Upper lobe of left lung (tissue), 6 donors: ENCODE data around the gene PIK3CD. TPM values are rescaled to one million over a fixed set of nuclear protein-coding genes. Genes with fewer than 3 reads are reported as not detected.
A peak's percentile ranks its signal among the peaks of the same experiment; 100 is the strongest.

ENCODE experiments used
- ATAC-seq, 2 donors: fragments of 200-7000 bp; cut with Tn5 transposase; one replicate each; pipeline ENCODE4 v1.9.1; 2022; ENCODE audit warnings: mild to moderate bottlenecking in 2 of 2, moderate library complexity in 2 of 2; ENCODE audit not compliant: low FRiP score in 2 of 2
- DNase-seq, 2 donors: peaks; one replicate each; pipeline ENCODE4 v3.0.0-alpha.2; 2019 to 2020
- H3K27ac ChIP-seq, 4 donors: fragments of 200-600 bp; sonication (generic); one replicate each; pipeline ENCODE4 v1.5.1; 2016 to 2019
- H3K27me3 ChIP-seq, 4 donors: fragments of 200-600 bp; sonication (generic); one replicate each; pipeline ENCODE4 v1.5.1; 2017 to 2019
- H3K36me3 ChIP-seq, 4 donors: fragments of 200-600 bp; sonication (generic); one replicate each; pipeline ENCODE4 v1.5.1; 2016 to 2019
- H3K4me1 ChIP-seq, 4 donors: fragments of 200-600 bp; sonication (generic); one replicate each; pipeline ENCODE4 v1.5.1; 2018 to 2019
- H3K4me3 ChIP-seq, 4 donors: fragments of 200-600 bp; sonication (generic); one replicate each; pipeline ENCODE4 v1.5.1; 2017 to 2019; ENCODE audit warnings: mild to moderate bottlenecking in 2 of 4, moderate library complexity in 1 of 4
- H3K9me3 ChIP-seq, 4 donors: fragments of 200-600 bp; sonication (generic); one replicate each; pipeline ENCODE4 v1.5.1; 2018 to 2019
- EP300 ChIP-seq, 4 donors: sonication (generic); formaldehyde crosslinking; IDR thresholded peaks; one replicate each; pipeline ENCODE4 v1.5.1; 2017; ENCODE audit warnings: antibody characterized with exemption in 4 of 4, control low read depth in 2 of 4
- POLR2A ChIP-seq, 4 donors: fragments of 450-650 bp; IDR thresholded peaks; one replicate each; pipeline ENCODE4 v1.5.1; 2016 to 2017; ENCODE audit warnings: antibody characterized with exemption in 4 of 4, mild to moderate bottlenecking in 2 of 4
- POLR2AphosphoS5 ChIP-seq, 2 donors: sonication (generic); formaldehyde crosslinking; IDR thresholded peaks; one replicate each; pipeline ENCODE4 v1.5.1; 2017; ENCODE audit warnings: antibody characterized with exemption in 2 of 2
- WGBS, 2 donors: methylation state at CpG; one replicate each; pipeline ENCODE4 v1.1.5; 2017 to 2018; 5-methylcytosine and 5-hydroxymethylcytosine counted together
- total RNA-seq, 6 donors: library from RNA; depleted of rRNA in 4 of 6; stranded (reverse); fragments of >200 nt in 4 of 6; gene quantifications; one replicate each; pipeline versions ENCODE4 v1.1.0 to v1.2.1, GENCODE V29; 2016 to 2021
- TF ChIP-seq, protein P1 (sequence below), 6 experiments: fragments of 450-650 bp in 4 of 6; fragments of 200-600 bp in 2 of 6; sonication (generic) in 2 of 6; IDR thresholded peaks; one replicate each; pipeline ENCODE4 v1.5.1; 2016 to 2019; ENCODE audit warnings: antibody characterized with exemption in 6 of 6
- donor health status: DM: no; HTN: no; CAD: no; lungs with moderate emphysema.
- donor health status: DM: no; HTN: yes; CAD: no; lungs with severe emphysema.

Gene PIK3CD
- total RNA-seq, 6 donors from 2014 or later: 19.0 to 56.6 (median 24.2) TPM

DNA sequence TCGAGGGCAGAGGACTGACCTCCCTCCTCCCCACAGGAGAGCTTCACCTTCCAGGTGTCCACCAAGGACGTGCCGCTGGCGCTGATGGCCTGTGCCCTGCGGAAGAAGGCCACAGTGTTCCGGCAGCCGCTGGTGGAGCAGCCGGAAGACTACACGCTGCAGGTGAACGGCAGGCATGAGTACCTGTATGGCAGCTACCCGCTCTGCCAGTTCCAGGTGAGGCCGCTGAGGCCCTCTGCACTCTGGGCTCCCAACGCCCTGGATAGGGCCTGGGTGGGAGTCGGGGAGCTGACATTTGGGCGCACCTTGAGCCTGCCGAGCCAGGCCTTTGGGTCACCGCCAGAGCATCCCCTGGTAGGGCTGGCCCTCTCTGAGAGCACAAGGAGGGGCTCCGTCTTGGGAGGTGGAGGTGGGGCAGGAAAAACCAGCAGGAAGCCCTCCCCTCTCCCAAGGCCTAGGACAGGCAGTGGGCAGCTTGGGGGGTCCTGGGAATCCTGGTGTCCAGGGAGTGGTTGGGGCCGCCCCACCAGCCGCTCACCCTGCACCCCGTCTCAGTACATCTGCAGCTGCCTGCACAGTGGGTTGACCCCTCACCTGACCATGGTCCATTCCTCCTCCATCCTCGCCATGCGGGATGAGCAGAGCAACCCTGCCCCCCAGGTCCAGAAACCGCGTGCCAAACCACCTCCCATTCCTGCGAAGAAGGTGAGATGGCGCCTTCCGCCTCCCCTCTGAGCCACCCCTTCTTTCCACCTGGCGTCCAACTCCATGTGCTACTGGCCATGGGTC lies 65.1 kb downstream of the PIK3CD start:
- 89 to 92% methylated on average over 10 to 21 of the region's 29 CpGs for WGBS, 2 donors
- Histone ChIP-seq H3K27me3 (no peaks in the 10 kb centered on the region), H3K4me3 (peak overlapping the region in 3 of 4 donors; percentile 15 to 40 (median 40)), H3K4me1 (peaks cover 0 to 29% (median 10%) of the 10 kb centered on the region in 4 donors), H3K27ac (peak overlapping the region; percentile 49 to 79 (median 72)), H3K9me3 (no peaks in the 10 kb centered on the region), H3K36me3 (peaks cover 2 to 61% (median 39%) of the 10 kb centered on the region in 4 donors)
- TF ChIP-seq EP300 (IDR thresholded peaks at IDR 0.05): no peak
- TF ChIP-seq POLR2AphosphoS5 (IDR thresholded peaks at IDR 0.05): no peak
- no peak for TF ChIP-seq POLR2A (IDR thresholded peaks at IDR 0.05)
- TF ChIP-seq, protein P1, sequence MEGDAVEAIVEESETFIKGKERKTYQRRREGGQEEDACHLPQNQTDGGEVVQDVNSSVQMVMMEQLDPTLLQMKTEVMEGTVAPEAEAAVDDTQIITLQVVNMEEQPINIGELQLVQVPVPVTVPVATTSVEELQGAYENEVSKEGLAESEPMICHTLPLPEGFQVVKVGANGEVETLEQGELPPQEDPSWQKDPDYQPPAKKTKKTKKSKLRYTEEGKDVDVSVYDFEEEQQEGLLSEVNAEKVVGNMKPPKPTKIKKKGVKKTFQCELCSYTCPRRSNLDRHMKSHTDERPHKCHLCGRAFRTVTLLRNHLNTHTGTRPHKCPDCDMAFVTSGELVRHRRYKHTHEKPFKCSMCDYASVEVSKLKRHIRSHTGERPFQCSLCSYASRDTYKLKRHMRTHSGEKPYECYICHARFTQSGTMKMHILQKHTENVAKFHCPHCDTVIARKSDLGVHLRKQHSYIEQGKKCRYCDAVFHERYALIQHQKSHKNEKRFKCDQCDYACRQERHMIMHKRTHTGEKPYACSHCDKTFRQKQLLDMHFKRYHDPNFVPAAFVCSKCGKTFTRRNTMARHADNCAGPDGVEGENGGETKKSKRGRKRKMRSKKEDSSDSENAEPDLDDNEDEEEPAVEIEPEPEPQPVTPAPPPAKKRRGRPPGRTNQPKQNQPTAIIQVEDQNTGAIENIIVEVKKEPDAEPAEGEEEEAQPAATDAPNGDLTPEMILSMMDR (IDR thresholded peaks at IDR 0.05): no peak
- ATAC-seq (no peak), DNase-seq (peak in 1 of 2 donors; percentile 71)

DNA sequence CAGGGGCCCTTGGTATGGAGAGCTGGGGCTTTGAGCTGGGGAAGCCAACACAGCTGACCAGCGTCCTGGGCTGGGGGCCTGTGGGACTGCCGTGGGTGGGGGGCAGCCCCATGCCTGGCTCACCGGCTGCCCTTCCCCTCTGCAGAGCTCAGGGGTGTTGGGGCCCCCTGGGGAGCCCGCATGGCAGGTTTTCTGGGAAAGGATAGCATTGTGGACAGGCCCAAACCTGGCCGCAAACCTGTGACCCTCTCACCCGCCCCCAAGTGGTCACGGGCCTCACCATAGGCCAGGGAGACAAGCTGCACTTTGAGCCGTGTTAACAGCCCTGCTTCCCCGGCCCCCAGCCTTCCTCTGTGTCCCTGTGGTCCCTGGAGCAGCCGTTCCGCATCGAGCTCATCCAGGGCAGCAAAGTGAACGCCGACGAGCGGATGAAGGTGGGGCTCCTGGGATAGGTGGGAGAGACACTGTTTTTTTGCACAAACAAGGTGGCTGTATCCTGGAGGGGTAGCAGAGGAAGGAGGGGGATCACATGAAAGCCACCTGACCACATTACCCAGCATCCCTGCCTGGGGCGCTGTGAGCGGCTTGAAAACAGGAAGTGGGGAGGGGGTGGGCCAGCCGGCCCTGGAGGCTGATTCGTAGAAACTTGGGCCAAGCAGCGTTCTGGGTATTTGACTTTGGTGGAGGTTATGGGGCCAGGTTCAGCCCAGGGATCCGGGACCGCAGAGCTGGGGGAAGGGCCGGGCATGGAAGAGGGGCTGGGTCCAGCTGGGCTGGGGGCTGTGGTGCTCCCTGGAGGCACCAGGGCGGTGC lies 65.9 kb downstream of the PIK3CD start:
- Histone ChIP-seq H3K27ac (peak overlapping the region; percentile 49 to 79 (median 72)), H3K9me3 (no peaks in the 10 kb centered on the region), H3K4me3 (peak overlapping the region in 3 of 4 donors; percentile 15 to 40 (median 40)), H3K36me3 (peaks cover 0 to 67% (median 46%) of the 10 kb centered on the region in 4 donors), H3K27me3 (no peaks in the 10 kb centered on the region), H3K4me1 (peaks cover 0 to 29% (median 10%) of the 10 kb centered on the region in 4 donors)
- WGBS, 2 donors: 54 to 55% methylated on average over 9 to 25 of the region's 25 CpGs
- ATAC-seq: peak; percentile 53 to 73
- TF ChIP-seq POLR2AphosphoS5 (IDR thresholded peaks at IDR 0.05) (peak in 1 of 2 donors; percentile 55), POLR2A (IDR thresholded peaks at IDR 0.05) (peak in 1 of 4 donors; percentile 48), EP300 (IDR thresholded peaks at IDR 0.05) (no peak)
- TF ChIP-seq, protein P1 (IDR thresholded peaks at IDR 0.05): no peak
- peak; percentile 68 to 85 for DNase-seq

DNA sequence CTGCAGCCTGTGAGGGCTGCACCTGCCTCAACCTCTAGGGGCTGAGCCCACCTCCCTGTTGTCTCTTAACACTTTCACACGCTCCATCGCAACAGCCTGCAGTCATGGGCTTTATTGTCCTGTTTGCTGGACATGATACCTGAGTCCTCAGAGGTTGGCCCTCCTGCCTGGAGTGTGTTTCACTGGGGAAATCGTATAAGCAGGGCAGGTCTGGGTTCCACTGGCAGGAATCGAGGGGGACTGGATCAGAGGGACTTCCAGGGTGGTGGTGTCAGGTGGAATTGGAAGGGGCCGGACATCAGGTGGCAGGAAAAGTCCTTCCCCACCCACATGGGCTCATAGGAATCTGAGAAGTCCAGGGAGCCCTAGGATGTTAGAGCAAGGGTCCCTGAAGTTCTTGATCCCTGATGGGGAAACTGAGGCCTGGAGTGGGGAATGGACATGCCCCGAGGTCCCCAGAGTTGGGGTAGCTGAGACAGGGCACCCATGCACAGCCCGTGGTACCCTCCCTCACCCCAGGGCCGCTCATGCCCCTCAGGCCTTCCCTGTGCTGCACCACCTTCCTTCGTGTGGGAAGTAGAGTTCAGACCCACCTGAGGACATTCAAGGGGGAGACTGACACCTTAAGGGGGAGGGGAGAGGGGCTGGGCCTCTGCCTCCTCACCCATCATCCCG lies 66.6 kb downstream of the PIK3CD start:
- Histone ChIP-seq H3K9me3 (peaks cover 0 to 3% (median 2%) of the 10 kb centered on the region in 4 donors), H3K27ac (peak overlapping the region in 3 of 4 donors; percentile 65 to 79 (median 78)), H3K36me3 (peaks cover 3 to 71% (median 52%) of the 10 kb centered on the region in 4 donors), H3K27me3 (no peaks in the 10 kb centered on the region), H3K4me3 (peak overlapping the region in 1 of 4 donors; percentile 40), H3K4me1 (peaks cover 0 to 29% (median 10%) of the 10 kb centered on the region in 4 donors)
- ATAC-seq: no peak
- DNase-seq: peak in 1 of 2 donors; percentile 21
- TF ChIP-seq POLR2AphosphoS5 (IDR thresholded peaks at IDR 0.05) (no peak), POLR2A (IDR thresholded peaks at IDR 0.05) (no peak), EP300 (IDR thresholded peaks at IDR 0.05) (no peak)
- TF ChIP-seq, protein P1 (IDR thresholded peaks at IDR 0.05): no peak
- 88 to 92% methylated on average over 5 to 8 of the region's 10 CpGs for WGBS, 2 donors

DNA sequence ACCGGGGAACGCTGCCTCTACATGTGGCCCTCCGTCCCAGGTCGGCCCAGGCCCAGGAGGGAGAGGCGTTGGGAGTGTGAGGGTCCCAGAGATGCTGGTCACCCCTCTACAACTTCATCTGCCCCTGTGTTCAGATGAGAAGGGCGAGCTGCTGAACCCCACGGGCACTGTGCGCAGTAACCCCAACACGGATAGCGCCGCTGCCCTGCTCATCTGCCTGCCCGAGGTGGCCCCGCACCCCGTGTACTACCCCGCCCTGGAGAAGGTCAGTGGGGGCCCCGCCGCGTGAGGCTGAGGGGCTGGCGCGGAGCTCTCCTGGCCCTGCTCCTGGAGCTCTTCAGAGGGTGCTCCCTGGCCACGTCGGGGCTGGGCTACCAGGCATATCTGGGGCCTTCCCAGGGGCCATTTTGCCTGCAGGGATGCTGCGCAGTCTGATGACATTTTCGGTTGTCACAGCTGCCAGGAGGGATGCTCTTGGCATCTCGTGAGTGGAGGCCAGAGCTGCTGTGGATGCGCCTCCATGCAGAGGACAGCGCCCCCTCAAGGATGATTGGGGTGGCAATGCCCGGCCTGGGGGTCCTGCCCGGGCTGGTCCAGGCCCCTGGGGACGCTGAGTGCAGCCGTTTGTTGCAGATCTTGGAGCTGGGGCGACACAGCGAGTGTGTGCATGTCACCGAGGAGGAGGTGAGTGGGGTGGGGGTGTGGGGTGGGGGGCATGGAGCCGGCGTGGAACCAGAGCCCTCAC lies 68.6 kb downstream of the PIK3CD start:
- TF ChIP-seq POLR2AphosphoS5 (IDR thresholded peaks at IDR 0.05) (no peak), EP300 (IDR thresholded peaks at IDR 0.05) (no peak), POLR2A (IDR thresholded peaks at IDR 0.05) (no peak)
- TF ChIP-seq, protein P1 (IDR thresholded peaks at IDR 0.05): no peak
- peaks cover 3 to 84% (median 66%) of the 10 kb centered on the region in 4 donors for H3K36me3 ChIP-seq
- H3K4me1 ChIP-seq: peaks cover 0 to 29% (median 10%) of the 10 kb centered on the region in 4 donors
- H3K27ac ChIP-seq: no peak overlapping the region
- WGBS, 2 donors: 89% methylated on average over 9 to 32 of the region's 36 CpGs
- no peak overlapping the region for H3K4me3 ChIP-seq
- DNase-seq (peak in 1 of 2 donors; percentile 67), ATAC-seq (no peak)
- no peaks in the 10 kb centered on the region for H3K27me3 ChIP-seq
- peaks cover 0 to 10% (median 7%) of the 10 kb centered on the region in 4 donors for H3K9me3 ChIP-seq
